Measurements from ENCODE around the gene MAGEA2. TPM values are rescaled to one million over a fixed set of nuclear protein-coding genes. Genes with fewer than 3 reads are reported as not detected.
"Not testable (repeated sequence)": the region's sequence is repeated elsewhere in the genome, so short reads cannot be mapped to it uniquely, and the experiment has no call there.

MAGEA2 gene, protein sequence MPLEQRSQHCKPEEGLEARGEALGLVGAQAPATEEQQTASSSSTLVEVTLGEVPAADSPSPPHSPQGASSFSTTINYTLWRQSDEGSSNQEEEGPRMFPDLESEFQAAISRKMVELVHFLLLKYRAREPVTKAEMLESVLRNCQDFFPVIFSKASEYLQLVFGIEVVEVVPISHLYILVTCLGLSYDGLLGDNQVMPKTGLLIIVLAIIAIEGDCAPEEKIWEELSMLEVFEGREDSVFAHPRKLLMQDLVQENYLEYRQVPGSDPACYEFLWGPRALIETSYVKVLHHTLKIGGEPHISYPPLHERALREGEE
- total RNA-seq (2014; rRNA removed; shearing (Covaris generic)): 7.7 and 14.8 TPM in 2 replicates

- not testable (repeated sequence) for DNase-seq (ENCODE audit: low read depth)
Observed at GRCh38 chrX:152753686-152754650, at the start of gene MAGEA2. MAGEA2 (minus strand) TSS chrX:152753842; CDS start chrX:152751363, 2,479 bp downstream.

- DNase-seq (ENCODE audit: low read depth): no peak
Observed at GRCh38 chrX:152798945-152799344, 45.3 kb upstream of the MAGEA2 start.

DNA sequence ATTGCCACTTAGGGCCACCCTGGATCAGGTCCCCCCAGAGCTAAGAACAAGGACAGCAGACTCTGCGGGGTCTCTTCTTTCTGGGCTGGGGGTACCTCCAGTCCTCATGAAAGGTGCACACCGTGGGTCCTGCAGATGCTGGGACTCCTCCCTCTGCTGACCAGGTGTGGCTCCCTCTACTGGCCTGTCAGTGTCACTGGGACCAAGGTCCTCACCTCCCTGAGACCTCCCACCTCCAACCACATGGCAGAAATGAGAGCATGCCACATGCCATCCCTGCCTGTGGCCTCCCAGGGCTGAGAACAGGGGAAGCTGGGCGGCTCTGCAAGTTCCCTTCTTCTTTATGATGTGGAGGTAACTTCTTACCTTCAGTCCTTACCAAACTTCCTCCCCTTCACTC, 33.4 kb upstream of the MAGEA2 start:
- DNase-seq (ENCODE audit: low read depth): not testable (repeated sequence)

- not testable (repeated sequence) for DNase-seq (ENCODE audit: low read depth)
Observed at GRCh38 chrX:152769549-152770289, 16.1 kb upstream of the MAGEA2 start, which contains the start of gene MAGEA6. MAGEA6 (minus strand) TSS chrX:152769689; CDS start chrX:152767650, 2,039 bp downstream.

GRCh38 chrX:152766562-152766961, 12.9 kb upstream of the MAGEA2 start:
- DNase-seq (ENCODE audit: low read depth): not testable (repeated sequence)

- not testable (repeated sequence) for DNase-seq (ENCODE audit: low read depth)
Observed at GRCh38 chrX:152761582-152761981, 7.9 kb upstream of the MAGEA2 start.

DNA sequence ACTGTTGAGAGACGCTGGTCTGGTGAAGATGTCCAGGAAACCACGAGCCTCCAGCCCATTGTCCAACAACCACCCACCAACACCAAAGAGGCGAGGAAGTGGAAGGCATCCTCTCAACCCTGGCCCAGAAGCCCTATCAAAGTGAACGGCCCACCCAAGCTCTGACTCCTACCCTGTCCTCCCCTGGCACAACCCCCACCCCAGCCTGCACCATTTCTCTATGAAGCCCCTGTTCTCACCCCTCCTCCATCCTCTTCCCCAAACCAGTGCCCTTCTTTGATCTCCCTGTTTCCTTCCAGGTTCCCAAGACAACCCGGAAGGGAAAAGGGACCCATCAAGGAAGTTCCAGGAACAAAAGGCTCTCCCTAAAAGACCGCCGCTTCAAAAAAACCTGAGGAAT, 5.9 kb upstream of the MAGEA2 start:
- DNase-seq (ENCODE audit: low read depth): not testable (repeated sequence)

GRCh38 chrX:152758918-152759317, 5.3 kb upstream of the MAGEA2 start, which contains the start of gene CSAG3:
CSAG3 (plus strand) TSS chrX:152759218.
- DNase-seq (ENCODE audit: low read depth): not testable (repeated sequence)

DNA sequence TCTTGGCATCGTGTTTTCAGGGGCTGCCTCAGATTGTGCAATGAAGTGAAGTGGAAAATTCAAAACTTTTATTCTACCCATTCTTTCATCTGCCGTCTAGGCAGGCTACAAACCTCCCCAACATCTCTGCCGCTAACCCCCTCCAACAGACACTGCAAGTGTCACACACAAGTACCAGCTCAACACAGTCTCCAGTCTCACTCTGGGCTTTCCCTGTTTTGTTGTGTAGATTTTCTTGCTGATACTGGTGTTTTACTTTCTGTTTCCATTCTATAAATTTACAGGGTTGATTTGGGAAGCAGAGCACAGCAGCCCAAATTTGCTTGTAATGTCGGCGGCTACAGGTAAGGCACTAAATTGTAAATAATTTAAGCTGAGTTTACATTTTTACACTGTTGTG, 1.2 kb upstream of the MAGEA2 start:
- DNase-seq (ENCODE audit: low read depth): not testable (repeated sequence)

DNA sequence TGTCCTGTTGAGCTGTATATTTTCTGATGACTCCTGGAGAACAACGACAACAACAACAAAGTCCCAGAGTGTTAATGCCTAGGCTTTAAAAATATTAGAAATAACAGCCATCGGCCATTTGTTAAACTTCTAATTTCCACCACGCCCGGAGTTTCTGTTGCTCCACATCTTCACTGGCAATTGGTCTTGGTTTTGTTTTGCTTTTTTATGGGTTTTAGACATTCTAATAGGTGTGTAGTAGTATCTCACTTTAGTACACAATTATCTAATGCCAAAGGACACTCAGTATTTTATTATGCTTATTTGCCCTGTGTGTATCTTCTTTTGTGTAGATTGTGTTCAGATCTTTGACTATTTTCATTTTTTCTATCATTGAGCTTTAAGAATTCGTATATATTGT, 15.1 kb downstream of the MAGEA2 start:
- DNase-seq (ENCODE audit: low read depth): no peak

- DNase-seq (ENCODE audit: low read depth): not testable (repeated sequence)
Observed at GRCh38 chrX:152736528-152736927, 17.1 kb downstream of the MAGEA2 start.

DNA sequence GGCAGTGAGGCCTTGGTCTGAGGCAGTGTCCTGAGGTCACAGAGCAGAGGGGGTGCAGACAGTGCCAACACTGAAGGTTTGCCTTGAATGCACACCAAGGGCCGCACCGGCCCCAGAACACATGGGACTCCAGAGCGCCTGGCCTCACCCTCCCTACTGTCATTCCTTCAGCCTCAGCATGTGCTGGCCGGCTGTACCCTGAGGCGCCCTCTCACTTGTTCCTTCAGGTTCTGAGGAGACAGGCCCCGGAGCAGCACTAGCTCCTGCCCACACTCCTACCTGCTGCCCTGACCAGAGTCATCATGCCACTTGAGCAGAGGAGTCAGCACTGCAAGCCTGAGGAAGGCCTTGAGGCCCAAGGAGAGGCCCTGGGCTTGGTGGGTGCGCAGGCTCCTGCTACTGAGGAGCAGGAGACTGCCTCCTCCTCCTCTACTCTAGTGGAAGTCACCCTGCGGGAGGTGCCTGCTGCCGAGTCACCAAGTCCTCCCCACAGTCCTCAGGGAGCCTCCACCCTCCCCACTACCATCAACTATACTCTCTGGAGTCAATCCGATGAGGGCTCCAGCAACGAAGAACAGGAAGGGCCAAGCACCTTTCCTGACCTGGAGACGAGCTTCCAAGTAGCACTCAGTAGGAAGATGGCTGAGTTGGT, 17.7 kb downstream of the MAGEA2 start:
- no peak for DNase-seq (ENCODE audit: low read depth)

DNA sequence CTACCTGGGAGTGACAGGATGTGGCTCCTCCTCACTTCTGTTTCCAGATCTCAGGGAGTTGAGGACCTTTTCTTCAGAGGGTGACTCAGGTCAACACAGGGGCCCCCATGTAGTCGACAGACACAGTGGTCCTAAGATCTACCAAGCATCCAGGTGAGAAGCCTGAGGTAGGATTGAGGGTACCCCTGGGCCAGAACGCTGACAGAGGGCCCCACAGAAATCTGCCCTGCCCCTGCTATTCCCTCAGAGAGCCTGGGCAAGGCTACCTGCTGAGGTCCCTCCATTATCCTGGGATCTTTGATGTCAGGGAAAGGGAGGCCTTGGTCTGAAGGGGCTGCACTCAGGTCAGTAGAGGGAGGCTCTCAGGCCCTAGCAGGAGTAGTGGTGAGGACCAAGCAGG, 18.5 kb downstream of the MAGEA2 start:
- no peak for DNase-seq (ENCODE audit: low read depth)

- DNase-seq (ENCODE audit: low read depth): not testable (repeated sequence)
Observed at GRCh38 chrX:152734143-152734858, 19.3 kb downstream of the MAGEA2 start.

GRCh38 chrX:152733261-152733975, 20.2 kb downstream of the MAGEA2 start, which contains the start of the genes CSAG1 and MAGEA12:
CSAG1 (minus strand) TSS chrX:152733721; CDS start chrX:152732460, 1,261 bp downstream.
MAGEA12 (plus strand) TSS chrX:152733757; CDS start chrX:152736162, 2,405 bp downstream.
- peak; percentile 74 for DNase-seq (ENCODE audit: low read depth)

- DNase-seq (ENCODE audit: low read depth): no peak
Observed at GRCh38 chrX:152725409-152725808, 28.2 kb downstream of the MAGEA2 start.

DNA sequence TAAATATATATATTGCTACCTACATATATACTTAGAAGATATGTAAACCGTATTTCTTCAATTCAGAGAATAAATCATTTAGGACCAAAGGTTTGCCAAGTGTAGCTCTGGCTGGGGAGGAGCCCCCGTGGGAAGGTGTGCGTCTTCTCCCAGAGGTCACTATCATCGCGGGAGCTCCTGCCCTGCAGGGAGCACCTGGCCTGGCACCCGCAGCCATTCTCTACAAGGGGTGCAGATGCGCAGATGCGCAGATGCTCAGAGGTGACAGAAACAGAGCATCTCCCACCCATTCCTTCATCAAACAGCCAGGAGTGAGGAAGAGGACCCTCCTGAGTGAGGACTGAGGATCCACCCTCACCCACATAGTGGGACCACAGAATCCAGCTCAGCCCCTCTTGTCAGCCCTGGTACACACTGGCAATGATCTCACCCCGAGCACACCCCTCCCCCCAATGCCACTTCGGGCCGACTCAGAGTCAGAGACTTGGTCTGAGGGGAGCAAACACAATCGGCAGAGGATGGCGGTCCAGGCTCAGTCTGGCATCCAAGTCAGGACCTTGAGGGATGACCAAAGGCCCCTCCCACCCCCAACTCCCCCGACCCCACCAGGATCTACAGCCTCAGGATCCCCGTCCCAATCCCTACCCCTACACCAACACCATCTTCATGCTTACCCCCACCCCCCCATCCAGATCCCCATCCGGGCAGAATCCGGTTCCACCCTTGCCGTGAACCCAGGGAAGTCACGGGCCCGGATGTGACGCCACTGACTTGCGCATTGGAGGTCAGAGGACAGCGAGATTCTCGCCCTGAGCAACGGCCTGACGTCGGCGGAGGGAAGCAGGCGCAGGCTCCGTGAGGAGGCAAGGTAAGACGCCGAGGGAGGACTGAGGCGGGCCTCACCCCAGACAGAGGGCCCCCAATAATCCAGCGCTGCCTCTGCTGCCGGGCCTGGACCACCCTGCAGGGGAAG, 39.5 kb downstream of the MAGEA2 start, which contains the start of gene MAGEA2B:
TSS of gene MAGEA2B (plus strand) at position 814 of the 973 bp plus-strand sequence. CDS start 2,479 bp downstream, outside the sequence.
- not testable (repeated sequence) for DNase-seq (ENCODE audit: low read depth)

- DNase-seq (ENCODE audit: low read depth): not testable (repeated sequence)
Observed at GRCh38 chrX:152713195-152713594, 40.4 kb downstream of the MAGEA2 start.
